ENCODE measurements around the gene COX20.

COX20 gene

GRCh38 chr1:244861683-244862082 is 26.2 kb downstream of the COX20 start:
- TF ChIP-seq, protein P1, sequence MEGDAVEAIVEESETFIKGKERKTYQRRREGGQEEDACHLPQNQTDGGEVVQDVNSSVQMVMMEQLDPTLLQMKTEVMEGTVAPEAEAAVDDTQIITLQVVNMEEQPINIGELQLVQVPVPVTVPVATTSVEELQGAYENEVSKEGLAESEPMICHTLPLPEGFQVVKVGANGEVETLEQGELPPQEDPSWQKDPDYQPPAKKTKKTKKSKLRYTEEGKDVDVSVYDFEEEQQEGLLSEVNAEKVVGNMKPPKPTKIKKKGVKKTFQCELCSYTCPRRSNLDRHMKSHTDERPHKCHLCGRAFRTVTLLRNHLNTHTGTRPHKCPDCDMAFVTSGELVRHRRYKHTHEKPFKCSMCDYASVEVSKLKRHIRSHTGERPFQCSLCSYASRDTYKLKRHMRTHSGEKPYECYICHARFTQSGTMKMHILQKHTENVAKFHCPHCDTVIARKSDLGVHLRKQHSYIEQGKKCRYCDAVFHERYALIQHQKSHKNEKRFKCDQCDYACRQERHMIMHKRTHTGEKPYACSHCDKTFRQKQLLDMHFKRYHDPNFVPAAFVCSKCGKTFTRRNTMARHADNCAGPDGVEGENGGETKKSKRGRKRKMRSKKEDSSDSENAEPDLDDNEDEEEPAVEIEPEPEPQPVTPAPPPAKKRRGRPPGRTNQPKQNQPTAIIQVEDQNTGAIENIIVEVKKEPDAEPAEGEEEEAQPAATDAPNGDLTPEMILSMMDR (IDR thresholded peaks at IDR 0.05; ENCODE audit: poor library complexity, severe bottlenecking) = no peak
- H3K27ac ChIP-seq (ENCODE audit: poor library complexity, severe bottlenecking) = no peak overlapping the region
- H3K4me1 ChIP-seq (ENCODE audit: insufficient read depth, poor library complexity, severe bottlenecking) = peaks cover 13% of the 10 kb centered on the region
- H3K27me3 ChIP-seq (ENCODE audit: insufficient read depth, poor library complexity, severe bottlenecking) = no peaks in the 10 kb centered on the region
- ATAC-seq (ENCODE audit: low read depth) (no peak), DNase-seq (ENCODE audit: low spot score) (no peak)
- no peaks in the 10 kb centered on the region for H3K9me3 ChIP-seq (ENCODE audit: severe bottlenecking)
- peak overlapping the region; percentile 81 for H3K4me3 ChIP-seq (ENCODE audit: severe bottlenecking)
- H3K36me3 ChIP-seq (ENCODE audit: low read depth) = peaks cover 66% of the 10 kb centered on the region

GRCh38 chr1:244862354-244862698 is 26.9 kb downstream of the COX20 start:
- Histone ChIP-seq H3K27ac (ENCODE audit: poor library complexity, severe bottlenecking) (peak overlapping the region; percentile 89), H3K4me1 (ENCODE audit: insufficient read depth, poor library complexity, severe bottlenecking) (peaks cover 13% of the 10 kb centered on the region), H3K36me3 (ENCODE audit: low read depth) (peaks cover 60% of the 10 kb centered on the region), H3K4me3 (ENCODE audit: severe bottlenecking) (peak overlapping the region; percentile 81), H3K27me3 (ENCODE audit: insufficient read depth, poor library complexity, severe bottlenecking) (no peaks in the 10 kb centered on the region), H3K9me3 (ENCODE audit: severe bottlenecking) (no peaks in the 10 kb centered on the region)
- no peak for DNase-seq (ENCODE audit: low spot score)
- TF ChIP-seq, protein P1 (IDR thresholded peaks at IDR 0.05; ENCODE audit: poor library complexity, severe bottlenecking) = no peak
- ATAC-seq (ENCODE audit: low read depth) = no peak

DNA sequence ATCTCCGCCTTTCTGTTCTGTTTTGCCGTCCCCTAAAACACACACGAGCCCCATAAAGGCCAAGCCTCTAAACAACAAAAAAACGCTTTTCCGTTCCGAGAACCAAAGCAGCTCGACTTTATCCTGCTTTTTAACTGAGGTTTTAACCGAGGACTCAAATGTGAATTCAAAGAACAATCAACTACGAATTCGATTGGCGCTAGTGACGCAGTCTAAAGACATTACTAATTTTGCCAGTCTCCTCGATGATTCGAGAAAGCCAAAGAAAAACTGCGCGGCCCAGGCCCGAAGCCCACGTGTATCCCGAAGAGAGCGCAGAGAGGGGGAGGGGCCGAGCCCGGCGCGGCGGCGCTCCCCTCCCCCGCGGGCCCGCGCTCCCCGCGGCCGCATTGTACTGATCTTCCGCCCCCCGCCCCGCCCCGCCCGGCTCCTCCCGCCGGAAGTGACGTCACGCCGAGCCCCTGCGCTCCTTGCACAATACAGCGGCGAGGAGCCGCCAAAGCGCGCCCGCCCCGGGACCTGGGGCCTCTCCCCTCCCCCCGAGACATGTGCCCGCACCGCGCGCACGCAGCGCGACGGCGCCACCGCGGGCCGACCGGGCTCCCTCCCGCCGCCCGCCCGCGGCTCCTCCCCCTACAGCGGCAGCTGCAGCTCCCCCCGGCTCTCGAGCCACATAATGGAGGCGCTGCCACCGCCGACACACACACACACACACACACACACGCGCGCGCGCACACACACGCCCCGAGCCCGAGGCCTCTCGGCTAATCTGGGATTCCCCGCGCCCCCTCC is 27.4 kb downstream of the COX20 start:
- Histone ChIP-seq H3K27me3 (ENCODE audit: insufficient read depth, poor library complexity, severe bottlenecking) (no peaks in the 10 kb centered on the region), H3K4me1 (ENCODE audit: insufficient read depth, poor library complexity, severe bottlenecking) (peaks cover 13% of the 10 kb centered on the region), H3K36me3 (ENCODE audit: low read depth) (peaks cover 54% of the 10 kb centered on the region), H3K27ac (ENCODE audit: poor library complexity, severe bottlenecking) (peak overlapping the region; percentile 89), H3K4me3 (ENCODE audit: severe bottlenecking) (peak overlapping the region; percentile 81), H3K9me3 (ENCODE audit: severe bottlenecking) (no peaks in the 10 kb centered on the region)
- peak; percentile 84 for DNase-seq (ENCODE audit: low spot score)
- ATAC-seq (ENCODE audit: low read depth) = peak; percentile 57
- TF ChIP-seq, protein P1 (IDR thresholded peaks at IDR 0.05; ENCODE audit: poor library complexity, severe bottlenecking) = no peak

DNA sequence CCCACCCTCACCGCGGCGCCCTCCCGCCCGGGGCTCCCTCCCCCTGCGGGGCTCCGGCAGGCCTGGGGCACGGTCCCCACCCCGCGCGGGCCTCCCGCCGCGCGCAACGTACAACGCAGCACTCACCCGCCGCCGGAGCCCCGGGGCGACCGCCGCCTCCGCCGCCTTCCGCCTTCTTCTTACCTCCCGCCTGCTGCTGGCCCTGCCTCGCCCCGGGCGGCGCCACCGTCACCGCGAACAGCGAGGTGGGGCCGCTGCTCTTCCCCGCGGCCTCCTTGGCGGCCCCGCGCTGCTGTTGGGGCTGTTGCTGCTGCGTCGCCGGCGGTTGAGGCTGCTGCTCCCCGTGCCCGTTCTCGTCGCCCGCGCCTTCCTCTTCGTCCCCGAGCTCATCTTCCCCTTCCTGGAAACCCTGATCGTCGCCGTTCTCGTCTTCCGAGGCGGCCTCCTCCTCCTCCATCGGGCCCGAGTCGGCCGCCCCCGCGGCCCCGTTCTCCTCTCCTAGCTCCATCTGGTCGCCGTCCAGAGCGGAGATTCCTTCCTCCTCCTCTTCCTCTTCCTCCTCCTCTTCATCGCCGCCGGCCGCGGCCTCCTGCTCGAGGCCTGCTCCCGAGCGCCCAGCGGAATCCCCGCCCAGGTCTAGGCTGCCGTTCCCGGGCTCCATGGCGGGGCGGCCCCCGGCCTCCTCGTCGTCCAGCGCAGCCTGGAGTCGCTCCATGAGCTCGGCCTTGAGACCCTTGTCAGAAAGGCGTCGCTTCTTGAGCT is 28.2 kb downstream of the COX20 start:
- TF ChIP-seq, protein P1 (IDR thresholded peaks at IDR 0.05; ENCODE audit: poor library complexity, severe bottlenecking) = no peak
- H3K4me3 ChIP-seq (ENCODE audit: severe bottlenecking) = peak overlapping the region; percentile 81
- H3K27me3 ChIP-seq (ENCODE audit: insufficient read depth, poor library complexity, severe bottlenecking) = no peaks in the 10 kb centered on the region
- H3K27ac ChIP-seq (ENCODE audit: poor library complexity, severe bottlenecking) = peak overlapping the region; percentile 89
- ATAC-seq (ENCODE audit: low read depth) (peak; percentile 13), DNase-seq (ENCODE audit: low spot score) (peak; percentile 46)
- H3K4me1 ChIP-seq (ENCODE audit: insufficient read depth, poor library complexity, severe bottlenecking) = peaks cover 13% of the 10 kb centered on the region
- H3K9me3 ChIP-seq (ENCODE audit: severe bottlenecking) = no peaks in the 10 kb centered on the region
- H3K36me3 ChIP-seq (ENCODE audit: low read depth) = peaks cover 46% of the 10 kb centered on the region
